SK-N-SH (cell line): ENCODE data around the gene ARCN1.

Experiments used
- EP300 ChIP-seq, 2 experiments: IDR thresholded peaks; 2 replicates each; pipeline versions ENCODE4 v1.4.0 to v1.6.1; 2012; ENCODE audit warnings: borderline replicate concordance in 1 of 2, low read depth in 1 of 2, low read length in 1 of 2
- JUND ChIP-seq: IDR thresholded peaks from 2 replicates; pipeline ENCODE4 v1.4.0; 2012
- SIN3A ChIP-seq: IDR thresholded peaks from 2 replicates; pipeline ENCODE4 v1.6.1; 2012; ENCODE audit warnings: low read depth, mild to moderate bottlenecking, low read length, moderate library complexity, borderline replicate concordance
- YY1 ChIP-seq: IDR thresholded peaks from 2 replicates; pipeline ENCODE4 v1.4.0; 2012; ENCODE audit warnings: low read depth, mild to moderate bottlenecking
- TF ChIP-seq, protein P1 (sequence below): fragments of 200-600 bp; sonication (generic); IDR thresholded peaks from 2 replicates; pipeline ENCODE4 v1.6.1; 2017; ENCODE audit warnings: antibody characterized with exemption, mild to moderate bottlenecking, moderate library complexity

DNA sequence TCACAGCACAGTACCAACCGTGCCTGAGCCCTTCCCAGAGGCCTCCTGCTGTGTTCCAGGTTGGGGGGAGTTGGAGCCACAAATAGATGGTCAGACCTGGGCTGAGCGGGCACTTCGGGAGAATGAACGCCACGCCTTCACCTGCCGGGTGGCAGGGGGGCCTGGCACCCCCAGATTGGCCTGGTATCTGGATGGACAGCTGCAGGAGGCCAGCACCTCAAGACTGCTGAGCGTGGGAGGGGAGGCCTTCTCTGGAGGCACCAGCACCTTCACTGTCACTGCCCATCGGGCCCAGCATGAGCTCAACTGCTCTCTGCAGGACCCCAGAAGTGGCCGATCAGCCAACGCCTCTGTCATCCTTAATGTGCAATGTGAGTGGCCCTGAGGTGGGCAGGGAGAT is 40.1 kb upstream of the ARCN1 start:
- TF ChIP-seq YY1, result no peak
- TF ChIP-seq JUND, result no peak
- TF ChIP-seq, protein P1, sequence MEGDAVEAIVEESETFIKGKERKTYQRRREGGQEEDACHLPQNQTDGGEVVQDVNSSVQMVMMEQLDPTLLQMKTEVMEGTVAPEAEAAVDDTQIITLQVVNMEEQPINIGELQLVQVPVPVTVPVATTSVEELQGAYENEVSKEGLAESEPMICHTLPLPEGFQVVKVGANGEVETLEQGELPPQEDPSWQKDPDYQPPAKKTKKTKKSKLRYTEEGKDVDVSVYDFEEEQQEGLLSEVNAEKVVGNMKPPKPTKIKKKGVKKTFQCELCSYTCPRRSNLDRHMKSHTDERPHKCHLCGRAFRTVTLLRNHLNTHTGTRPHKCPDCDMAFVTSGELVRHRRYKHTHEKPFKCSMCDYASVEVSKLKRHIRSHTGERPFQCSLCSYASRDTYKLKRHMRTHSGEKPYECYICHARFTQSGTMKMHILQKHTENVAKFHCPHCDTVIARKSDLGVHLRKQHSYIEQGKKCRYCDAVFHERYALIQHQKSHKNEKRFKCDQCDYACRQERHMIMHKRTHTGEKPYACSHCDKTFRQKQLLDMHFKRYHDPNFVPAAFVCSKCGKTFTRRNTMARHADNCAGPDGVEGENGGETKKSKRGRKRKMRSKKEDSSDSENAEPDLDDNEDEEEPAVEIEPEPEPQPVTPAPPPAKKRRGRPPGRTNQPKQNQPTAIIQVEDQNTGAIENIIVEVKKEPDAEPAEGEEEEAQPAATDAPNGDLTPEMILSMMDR, result no peak
- TF ChIP-seq SIN3A, result no peak
- no peak for TF ChIP-seq EP300 (IDR thresholded peaks at IDR 0.05; ENCODE audit: borderline replicate concordance in 1 of 2, low read depth in 1 of 2, low read length in 1 of 2)
